Measurements from ENCODE around the gene WSB1. TPM values are rescaled to one million over a fixed set of nuclear protein-coding genes. Genes with fewer than 3 reads are reported as not detected.

Gene WSB1
- total and polyA plus RNA-seq, 10 donors, result 54.7 to 641 (median 408) TPM

DNA sequence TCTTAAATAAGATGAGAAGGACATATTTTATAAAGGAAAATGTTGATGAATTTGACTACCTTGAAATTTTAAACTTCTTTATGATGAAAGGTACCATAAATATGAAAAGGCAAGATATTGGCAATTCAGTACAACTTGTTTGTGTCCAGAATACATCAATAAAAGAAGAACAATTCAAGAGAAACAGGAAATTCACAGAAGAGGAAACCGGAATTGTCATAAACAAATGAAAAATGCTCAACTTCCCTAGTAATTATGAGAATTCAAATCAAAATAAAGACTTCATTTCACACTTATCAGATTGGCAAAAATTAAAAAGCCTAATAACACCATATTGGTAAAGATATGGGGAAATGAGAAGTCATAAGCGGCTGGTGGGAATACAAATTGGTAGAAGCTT, 54.3 kb downstream of the WSB1 start:
- TF ChIP-seq POLR2AphosphoS5 (IDR thresholded peaks at IDR 0.05) (no peak), POLR2A (IDR thresholded peaks at IDR 0.05) (no peak)
- TF ChIP-seq, protein P1, sequence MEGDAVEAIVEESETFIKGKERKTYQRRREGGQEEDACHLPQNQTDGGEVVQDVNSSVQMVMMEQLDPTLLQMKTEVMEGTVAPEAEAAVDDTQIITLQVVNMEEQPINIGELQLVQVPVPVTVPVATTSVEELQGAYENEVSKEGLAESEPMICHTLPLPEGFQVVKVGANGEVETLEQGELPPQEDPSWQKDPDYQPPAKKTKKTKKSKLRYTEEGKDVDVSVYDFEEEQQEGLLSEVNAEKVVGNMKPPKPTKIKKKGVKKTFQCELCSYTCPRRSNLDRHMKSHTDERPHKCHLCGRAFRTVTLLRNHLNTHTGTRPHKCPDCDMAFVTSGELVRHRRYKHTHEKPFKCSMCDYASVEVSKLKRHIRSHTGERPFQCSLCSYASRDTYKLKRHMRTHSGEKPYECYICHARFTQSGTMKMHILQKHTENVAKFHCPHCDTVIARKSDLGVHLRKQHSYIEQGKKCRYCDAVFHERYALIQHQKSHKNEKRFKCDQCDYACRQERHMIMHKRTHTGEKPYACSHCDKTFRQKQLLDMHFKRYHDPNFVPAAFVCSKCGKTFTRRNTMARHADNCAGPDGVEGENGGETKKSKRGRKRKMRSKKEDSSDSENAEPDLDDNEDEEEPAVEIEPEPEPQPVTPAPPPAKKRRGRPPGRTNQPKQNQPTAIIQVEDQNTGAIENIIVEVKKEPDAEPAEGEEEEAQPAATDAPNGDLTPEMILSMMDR (IDR thresholded peaks at IDR 0.05 in 8 of 11, conservative IDR thresholded peaks at IDR 0.05 in 3 of 11), result no peak
- Histone ChIP-seq H3K4me1 (peaks cover 12 to 57% (median 28%) of the 10 kb centered on the region in 6 donors), H3K36me3 (no peaks in the 10 kb centered on the region), H3K4me3 (peak overlapping the region in 4 of 8 donors; percentile 40 to 67 (median 42)), H3K27ac (peak overlapping the region in 5 of 8 donors; percentile 80 to 89 (median 87)), H3K27me3 (replicated peaks in 1 of 7) (no peaks in the 10 kb centered on the region), H3K9me3 (no peaks in the 10 kb centered on the region)
- intact Hi-C loops (cut with DNase I; ENCODE audit: low total_unique reads), result no loop called here
- DNase-seq, result no peak
- 42 to 61% (median 47%) methylated on average over 2 of the region's 2 CpGs for WGBS, 5 donors

DNA sequence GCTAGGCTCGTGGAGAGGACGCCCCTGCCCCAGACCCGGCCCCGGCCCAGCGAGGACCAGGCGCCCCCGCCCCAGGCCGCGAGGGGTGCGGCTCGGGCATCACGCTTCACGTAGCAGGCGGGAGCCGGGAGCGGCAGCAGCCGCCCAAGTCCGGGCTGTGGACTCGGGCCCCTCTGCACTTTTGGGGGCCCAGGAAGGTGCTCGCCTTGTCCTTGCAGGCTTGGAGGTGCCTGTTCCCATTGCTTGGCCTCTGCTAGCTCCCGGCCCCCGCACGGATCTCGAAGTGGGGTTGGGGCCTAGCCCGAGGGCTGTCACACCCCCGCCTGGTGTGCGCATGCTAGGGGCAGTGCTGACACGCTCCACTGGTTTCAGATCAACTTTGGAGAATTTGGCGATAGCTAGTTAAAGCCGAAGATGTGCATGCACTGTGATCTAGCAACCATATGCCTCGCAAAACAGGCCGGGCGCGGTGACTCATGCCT, 55.7 kb downstream of the WSB1 start:
- H3K27me3 ChIP-seq (replicated peaks in 1 of 7), result no peaks in the 10 kb centered on the region
- no peaks in the 10 kb centered on the region for H3K9me3 ChIP-seq
- peak; percentile 81 for DNase-seq
- TF ChIP-seq POLR2AphosphoS5 (IDR thresholded peaks at IDR 0.05) (no peak), POLR2A (IDR thresholded peaks at IDR 0.05) (no peak)
- TF ChIP-seq, protein P1 (IDR thresholded peaks at IDR 0.05 in 8 of 11, conservative IDR thresholded peaks at IDR 0.05 in 3 of 11), result no peak
- H3K36me3 ChIP-seq, result no peaks in the 10 kb centered on the region
- H3K27ac ChIP-seq, result peak overlapping the region; percentile 68 to 89 (median 82)
- H3K4me1 ChIP-seq, result peaks cover 21 to 57% (median 35%) of the 10 kb centered on the region in 6 donors
- intact Hi-C loops (cut with DNase I; ENCODE audit: low total_unique reads), result loop anchor here (5.0 to 10.0 kb wide), 2 partner anchors 105 to 253 kb away; partner anchors contain the start of gene KSR1
- peak overlapping the region in 6 of 8 donors; percentile 32 to 67 (median 42) for H3K4me3 ChIP-seq
- 76 to 89% (median 80%) methylated on average over 10 to 34 of the region's 34 CpGs for WGBS, 5 donors

DNA sequence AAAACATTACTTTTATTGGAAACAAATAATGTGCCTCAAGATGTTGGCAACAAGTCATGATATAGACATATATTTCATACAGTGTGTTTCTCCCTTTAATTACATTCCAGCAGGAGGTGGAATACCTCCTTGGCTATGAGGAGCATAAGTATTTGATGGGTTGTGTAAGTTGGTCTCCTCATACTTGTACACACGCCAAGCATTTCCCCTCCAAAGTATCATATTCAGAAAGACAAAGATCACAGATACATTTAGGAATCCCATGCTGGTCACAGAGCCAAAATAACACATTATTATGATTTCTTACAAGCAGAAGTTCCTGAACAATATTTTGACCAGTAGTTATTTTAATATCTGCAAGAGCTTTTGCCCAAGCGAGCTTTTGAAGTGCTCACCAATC, 57.8 kb downstream of the WSB1 start:
- WGBS, 5 donors, result 83 to 93% (median 90%) methylated on average over 2 of the region's 2 CpGs
- Histone ChIP-seq H3K4me1 (peaks cover 21 to 67% (median 37%) of the 10 kb centered on the region in 6 donors), H3K27ac (peak overlapping the region in 3 of 8 donors; percentile 89 to 92 (median 92)), H3K36me3 (no peaks in the 10 kb centered on the region), H3K27me3 (replicated peaks in 1 of 7) (no peaks in the 10 kb centered on the region), H3K4me3 (no peak overlapping the region), H3K9me3 (no peaks in the 10 kb centered on the region)
- intact Hi-C loops (cut with DNase I; ENCODE audit: low total_unique reads), result loop anchor here (5.0 to 10.0 kb wide), 2 partner anchors 103 to 251 kb away; partner anchors contain the start of gene KSR1
- TF ChIP-seq, protein P1 (IDR thresholded peaks at IDR 0.05 in 8 of 11, conservative IDR thresholded peaks at IDR 0.05 in 3 of 11), result no peak
- TF ChIP-seq POLR2AphosphoS5 (IDR thresholded peaks at IDR 0.05), result no peak
- no peak for TF ChIP-seq POLR2A (IDR thresholded peaks at IDR 0.05)
- DNase-seq, result no peak

DNA sequence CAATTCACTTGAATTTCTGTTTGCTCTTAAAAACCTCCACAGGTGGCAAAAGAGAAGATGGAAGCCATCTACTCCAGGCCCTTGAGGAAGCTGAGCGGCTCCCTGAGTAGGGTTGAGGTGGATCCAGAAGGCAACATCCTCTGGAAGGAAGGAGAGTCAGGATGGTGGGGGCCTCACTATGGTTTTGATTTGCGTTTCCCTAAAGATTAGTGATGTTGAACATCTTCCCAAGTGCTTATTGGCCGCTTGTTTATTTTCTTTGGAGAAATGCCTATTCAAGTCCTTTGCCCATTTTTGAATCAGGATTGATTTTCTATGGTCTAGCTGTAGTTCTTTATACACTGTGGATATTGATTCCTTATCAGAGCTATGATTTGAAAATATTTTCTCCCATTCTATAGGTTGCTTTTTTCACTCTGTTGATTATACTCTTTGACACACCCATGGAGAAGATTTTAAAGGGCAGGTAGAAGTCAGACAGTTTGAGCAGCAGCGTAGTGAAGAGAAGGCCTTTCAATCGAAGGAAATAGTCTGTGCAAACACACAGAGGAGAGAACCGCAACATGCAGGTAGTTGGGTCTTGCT, 58.6 kb downstream of the WSB1 start:
- 74 to 91% (median 81%) methylated on average over 6 of the region's 6 CpGs for WGBS, 5 donors

More for the DNA sequence above, 58.6 kb downstream of the WSB1 start:
- peaks cover 21 to 59% (median 37%) of the 10 kb centered on the region in 6 donors for H3K4me1 ChIP-seq
- intact Hi-C loops (cut with DNase I; ENCODE audit: low total_unique reads), result loop anchor here (5.0 to 10.0 kb wide), 2 partner anchors 102 to 250 kb away; partner anchors contain the start of gene KSR1
- no peak for DNase-seq
- H3K36me3 ChIP-seq, result no peaks in the 10 kb centered on the region
- TF ChIP-seq, protein P1 (IDR thresholded peaks at IDR 0.05 in 8 of 11, conservative IDR thresholded peaks at IDR 0.05 in 3 of 11), result no peak
- TF ChIP-seq POLR2A (IDR thresholded peaks at IDR 0.05), result no peak
- no peak for TF ChIP-seq POLR2AphosphoS5 (IDR thresholded peaks at IDR 0.05)
- H3K9me3 ChIP-seq, result no peaks in the 10 kb centered on the region
- H3K27ac ChIP-seq, result peak overlapping the region in 7 of 8 donors; percentile 14 to 92 (median 89)
- H3K4me3 ChIP-seq, result peak overlapping the region in 4 of 8 donors; percentile 49 to 72 (median 51)
- no peaks in the 10 kb centered on the region for H3K27me3 ChIP-seq (replicated peaks in 1 of 7)

All from spleen (tissue), 11 donors.